GM21825 (cell line): Measurements from ENCODE around the gene PARD3.

ENCODE experiments used
- ATAC-seq: cut with Tn5 transposase; IDR thresholded peaks from one replicate; pipeline ENCODE4 v1.9.1; 2021; ENCODE audit warnings: mild to moderate bottlenecking, moderate library complexity; ENCODE audit not compliant: unreplicated experiment

PARD3 gene

GRCh38 chr10:34698248-34698831 is 116.8 kb downstream of the PARD3 start:
- ATAC-seq = no peak

GRCh38 chr10:34697351-34698247 is 117.5 kb downstream of the PARD3 start:
- no peak for ATAC-seq

- ATAC-seq = no peak
These were observed 118.7 kb downstream of the PARD3 start for GRCh38 chr10:34696423-34696822.

- ATAC-seq = no peak
These were observed 124.6 kb downstream of the PARD3 start for GRCh38 chr10:34690383-34691049.

GRCh38 chr10:34689053-34689452 is 126.0 kb downstream of the PARD3 start:
- ATAC-seq = no peak

GRCh38 chr10:34687434-34688210 is 127.5 kb downstream of the PARD3 start:
- ATAC-seq = no peak

GRCh38 chr10:34682580-34682979 is 132.5 kb downstream of the PARD3 start:
- no peak for ATAC-seq

- no peak for ATAC-seq
These were observed 133.2 kb downstream of the PARD3 start for GRCh38 chr10:34681933-34682332.

GRCh38 chr10:34679177-34679576 is 135.9 kb downstream of the PARD3 start:
- no peak for ATAC-seq

- ATAC-seq = no peak
These were observed 137.5 kb downstream of the PARD3 start for GRCh38 chr10:34677591-34677990.

- no peak for ATAC-seq
These were observed 138.0 kb downstream of the PARD3 start for GRCh38 chr10:34677132-34677531.

- no peak for ATAC-seq
These were observed 140.9 kb downstream of the PARD3 start for GRCh38 chr10:34674176-34674575.

GRCh38 chr10:34670081-34670480 is 145.0 kb downstream of the PARD3 start:
- ATAC-seq = no peak

GRCh38 chr10:34669079-34669478 is 146.0 kb downstream of the PARD3 start:
- ATAC-seq = no peak

GRCh38 chr10:34667177-34667576 is 147.9 kb downstream of the PARD3 start:
- no peak for ATAC-seq

GRCh38 chr10:34666008-34666704 is 148.9 kb downstream of the PARD3 start:
- peak; percentile 61 for ATAC-seq

- ATAC-seq = no peak
These were observed 150.4 kb downstream of the PARD3 start for GRCh38 chr10:34664706-34665105.

GRCh38 chr10:34661580-34661979 is 153.5 kb downstream of the PARD3 start:
- ATAC-seq = no peak

- ATAC-seq = no peak
These were observed 156.2 kb downstream of the PARD3 start for GRCh38 chr10:34658934-34659333.

GRCh38 chr10:34656661-34657060 is 158.4 kb downstream of the PARD3 start:
- no peak for ATAC-seq
